Thyroid gland (tissue), 4 donors: ENCODE measurements around the gene PTEN. TPM values are rescaled to one million over a fixed set of nuclear protein-coding genes. Genes with fewer than 3 reads are reported as not detected.
"Not testable (repeated sequence)": the region's sequence is repeated elsewhere in the genome, so short reads cannot be mapped to it uniquely, and the experiment has no call there.

Source experiments
- DNase-seq, 2 donors: peaks; one replicate each; pipeline ENCODE4 v3.0.0-alpha.2; 2019
- H3K27ac ChIP-seq, 3 donors: fragments of 200-600 bp; sonication (generic); 1 replicate in 2 of 3; 2 replicates in 1 of 3; pipeline ENCODE4 v1.5.1; 2016 to 2019; ENCODE audit warnings: mild to moderate bottlenecking in 1 of 3, moderate library complexity in 1 of 3
- H3K27me3 ChIP-seq: fragments of 200-600 bp; sonication (generic); one replicate; pipeline ENCODE4 v1.5.1; 2019
- H3K36me3 ChIP-seq, 2 donors: fragments of 200-600 bp; sonication (generic); one replicate each; pipeline ENCODE4 v1.5.1; 2016 to 2019
- H3K4me1 ChIP-seq, 2 donors: fragments of 200-600 bp; sonication (generic); one replicate each; pipeline ENCODE4 v1.5.1; 2017 to 2019
- H3K4me3 ChIP-seq, 3 donors: fragments of 200-600 bp; sonication (generic); replicated peaks in 1 of 3; 1 replicate in 2 of 3; 2 replicates in 1 of 3; pipeline ENCODE4 v1.5.1; 2016; ENCODE audit warnings: mild to moderate bottlenecking in 1 of 3
- H3K9me3 ChIP-seq: fragments of 200-600 bp; sonication (generic); one replicate; pipeline ENCODE4 v1.5.1; 2017
- POLR2A ChIP-seq, 2 donors: fragments of 450-650 bp; IDR thresholded peaks; one replicate each; pipeline ENCODE4 v1.6.1; 2017; ENCODE audit warnings: antibody characterized with exemption in 2 of 2, mild to moderate bottlenecking in 2 of 2, moderate library complexity in 1 of 2
- WGBS, 2 donors: methylation state at CpG; one replicate each; pipeline ENCODE4 v1.1.5; 2017; 5-methylcytosine and 5-hydroxymethylcytosine counted together
- intact Hi-C: fragments of 100-400 bp; cut with DNase I; formaldehyde crosslinking; loops from one replicate; pipeline ENCODE4 v1.15.1; 2023
- total RNA-seq, 4 donors: library from RNA; depleted of rRNA; stranded (reverse); fragments of >200 nt; gene quantifications; one replicate each; pipeline ENCODE4 v1.2.3, GENCODE V29; 2016
- TF ChIP-seq, protein P1 (sequence below), 6 experiments: fragments of 200-600 bp in 3 of 6; fragments of 450-650 bp in 3 of 6; sonication (generic) in 3 of 6; IDR thresholded peaks; one replicate each; pipeline ENCODE4 v1.5.1; 2016 to 2019; ENCODE audit warnings: antibody characterized with exemption in 6 of 6, mild to moderate bottlenecking in 2 of 6, inconsistent platforms in 1 of 6, moderate library complexity in 1 of 6

The PTEN gene
- total RNA-seq, 4 donors from 2014 or later, result 112 to 183 (median 150) TPM

DNA sequence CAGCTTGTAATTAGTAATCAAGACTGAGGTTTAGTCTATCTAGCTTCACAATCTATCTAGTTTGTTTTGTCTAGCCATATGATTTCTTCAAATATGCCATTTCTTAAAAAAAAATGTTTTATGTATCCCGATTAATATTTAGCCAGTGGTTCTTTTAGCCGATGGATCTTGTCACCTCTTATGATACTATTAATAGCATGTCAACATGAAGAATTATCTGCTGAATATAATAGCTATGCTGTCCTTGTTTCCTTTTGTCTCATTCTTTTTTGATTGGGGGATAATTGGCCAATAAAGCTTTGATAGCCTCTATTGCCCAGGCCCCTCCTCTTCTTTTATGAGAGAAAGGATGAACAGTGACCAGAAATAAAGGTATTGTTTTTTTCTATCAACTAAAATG is 32.8 kb downstream of the PTEN start:
- Histone ChIP-seq H3K4me3 (no peak overlapping the region), H3K9me3 (no peaks in the 10 kb centered on the region), H3K36me3 (no peaks in the 10 kb centered on the region), H3K27me3 (no peaks in the 10 kb centered on the region), H3K4me1 (peaks cover 0 to 18% of the 10 kb centered on the region in 2 donors), H3K27ac (no peak overlapping the region)
- TF ChIP-seq, protein P1, sequence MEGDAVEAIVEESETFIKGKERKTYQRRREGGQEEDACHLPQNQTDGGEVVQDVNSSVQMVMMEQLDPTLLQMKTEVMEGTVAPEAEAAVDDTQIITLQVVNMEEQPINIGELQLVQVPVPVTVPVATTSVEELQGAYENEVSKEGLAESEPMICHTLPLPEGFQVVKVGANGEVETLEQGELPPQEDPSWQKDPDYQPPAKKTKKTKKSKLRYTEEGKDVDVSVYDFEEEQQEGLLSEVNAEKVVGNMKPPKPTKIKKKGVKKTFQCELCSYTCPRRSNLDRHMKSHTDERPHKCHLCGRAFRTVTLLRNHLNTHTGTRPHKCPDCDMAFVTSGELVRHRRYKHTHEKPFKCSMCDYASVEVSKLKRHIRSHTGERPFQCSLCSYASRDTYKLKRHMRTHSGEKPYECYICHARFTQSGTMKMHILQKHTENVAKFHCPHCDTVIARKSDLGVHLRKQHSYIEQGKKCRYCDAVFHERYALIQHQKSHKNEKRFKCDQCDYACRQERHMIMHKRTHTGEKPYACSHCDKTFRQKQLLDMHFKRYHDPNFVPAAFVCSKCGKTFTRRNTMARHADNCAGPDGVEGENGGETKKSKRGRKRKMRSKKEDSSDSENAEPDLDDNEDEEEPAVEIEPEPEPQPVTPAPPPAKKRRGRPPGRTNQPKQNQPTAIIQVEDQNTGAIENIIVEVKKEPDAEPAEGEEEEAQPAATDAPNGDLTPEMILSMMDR (IDR thresholded peaks at IDR 0.05), result no peak
- TF ChIP-seq POLR2A (IDR thresholded peaks at IDR 0.05), result no peak
- 83 to 87% methylated on average over 2 of the region's 2 CpGs for WGBS, 2 donors
- intact Hi-C loops, result no loop called here
- no peak for DNase-seq

DNA sequence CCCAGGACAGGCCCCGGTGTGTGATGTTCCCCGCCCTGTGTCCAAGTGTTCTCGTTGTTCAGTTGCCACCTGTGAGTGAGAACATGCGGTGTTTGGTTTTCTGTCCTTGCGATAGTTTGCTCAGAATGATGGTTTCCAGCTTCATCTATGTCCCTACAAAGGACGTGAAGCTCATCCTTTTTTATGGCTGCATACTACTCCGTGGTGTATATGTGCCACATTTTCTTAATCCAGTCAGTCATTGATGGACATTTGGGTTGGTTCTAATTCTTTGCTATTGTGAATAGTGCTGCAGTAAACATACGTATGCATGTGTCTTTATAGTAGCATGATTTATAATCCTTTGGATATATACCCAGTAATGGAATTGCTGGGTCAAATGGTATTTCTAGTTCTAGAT is 34.5 kb downstream of the PTEN start:
- H3K4me3 ChIP-seq, H3K9me3 ChIP-seq, H3K36me3 ChIP-seq, intact Hi-C loops, H3K27ac ChIP-seq, H3K27me3 ChIP-seq, DNase-seq: not testable (repeated sequence)
- H3K4me1 ChIP-seq, result peaks cover 0 to 11% of the 10 kb centered on the region in 2 donors
- 97 to 99% methylated on average over 8 of the region's 8 CpGs for WGBS, 2 donors

DNA sequence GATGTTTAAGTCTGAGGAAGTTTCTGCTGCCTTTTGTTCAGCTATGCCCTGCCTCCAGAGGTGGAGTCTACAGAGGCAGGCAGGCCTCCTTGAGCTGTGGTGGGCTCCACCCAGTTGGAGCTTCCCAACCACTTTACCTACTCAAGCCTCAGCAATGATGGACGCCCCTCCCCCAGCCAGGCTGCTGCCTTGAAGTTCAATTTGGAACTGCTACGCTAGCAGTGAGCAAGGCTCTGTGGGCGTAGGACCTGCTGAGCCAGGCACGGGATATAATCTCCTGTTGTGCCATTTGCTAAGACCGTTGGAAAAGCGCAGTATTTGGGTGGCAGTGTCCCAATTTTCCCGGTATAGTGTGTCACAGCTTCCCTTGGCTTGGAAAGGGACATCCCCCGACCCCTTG is 40.0 kb downstream of the PTEN start:
- H3K9me3 ChIP-seq, H3K36me3 ChIP-seq, H3K4me3 ChIP-seq, H3K27me3 ChIP-seq, DNase-seq, H3K4me1 ChIP-seq, intact Hi-C loops, H3K27ac ChIP-seq: not testable (repeated sequence)
- 85 to 93% methylated on average over 8 of the region's 8 CpGs for WGBS, 2 donors

DNA sequence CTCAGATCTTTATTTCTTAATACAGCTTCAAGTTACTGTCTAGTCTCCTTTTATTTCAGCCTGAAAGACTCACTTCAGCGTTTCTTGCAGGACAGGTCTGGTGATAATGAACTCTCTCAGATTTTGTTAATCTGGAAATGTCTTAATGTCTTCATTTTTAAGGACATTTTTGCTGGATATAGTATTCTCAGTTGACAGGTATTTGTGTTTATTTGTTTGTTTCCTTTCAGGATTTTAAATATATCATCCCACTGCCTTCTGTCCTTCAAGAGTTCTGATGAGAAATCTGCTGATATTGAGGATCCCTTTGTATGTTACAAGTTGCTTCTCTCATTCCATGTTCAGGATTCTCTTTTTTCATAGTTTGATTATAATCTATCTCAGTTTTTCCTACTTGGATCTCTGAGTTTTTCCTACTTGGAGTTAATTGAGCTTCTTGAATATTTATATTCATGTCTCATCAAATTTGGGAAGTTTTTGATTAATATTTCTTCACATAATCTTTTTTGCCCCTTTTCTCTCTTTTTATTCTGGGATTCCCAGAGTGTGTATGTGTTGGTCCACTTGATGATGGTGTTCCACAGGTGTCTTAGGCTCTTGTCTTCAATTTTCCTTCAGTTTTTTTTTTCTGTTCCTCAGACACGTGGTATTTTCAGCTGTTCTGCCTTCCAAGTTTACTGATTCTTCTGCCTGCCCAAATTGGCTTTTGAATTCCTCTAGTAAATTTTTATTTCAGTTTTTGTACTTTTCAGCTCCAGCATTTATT is 49.9 kb downstream of the PTEN start:
- H3K27me3 ChIP-seq, result no peaks in the 10 kb centered on the region
- H3K9me3 ChIP-seq, result no peaks in the 10 kb centered on the region
- DNase-seq, result no peak
- no peak overlapping the region for H3K4me3 ChIP-seq
- no peak overlapping the region for H3K27ac ChIP-seq
- 97 to 100% methylated on average over 2 of the region's 2 CpGs for WGBS, 2 donors
- peaks cover 5 to 24% of the 10 kb centered on the region in 2 donors for H3K4me1 ChIP-seq
- no peaks in the 10 kb centered on the region for H3K36me3 ChIP-seq
- TF ChIP-seq POLR2A (IDR thresholded peaks at IDR 0.05), result no peak
- TF ChIP-seq, protein P1 (IDR thresholded peaks at IDR 0.05), result no peak
- intact Hi-C loops, result no loop called here

DNA sequence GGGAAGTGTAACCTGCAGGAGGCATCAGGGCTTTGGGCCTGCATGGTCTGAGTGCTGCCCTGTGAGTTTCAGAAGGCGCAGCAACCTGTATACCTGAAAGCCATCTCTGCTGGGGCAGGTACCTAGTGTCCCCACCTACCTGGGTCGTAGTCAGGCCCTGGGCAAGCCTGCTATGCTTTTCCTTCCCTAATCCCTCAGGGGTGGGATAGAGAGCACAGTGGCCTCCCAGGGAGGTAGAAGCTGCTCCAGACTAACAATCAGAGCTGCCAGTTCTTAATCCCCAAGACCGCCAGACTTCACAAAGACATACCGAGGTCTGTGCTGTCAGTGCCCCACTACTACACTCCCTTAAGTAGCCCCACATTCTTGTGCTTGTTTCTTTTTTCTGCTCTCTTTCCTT is 52.0 kb downstream of the PTEN start:
- peaks cover 9 to 40% of the 10 kb centered on the region in 2 donors for H3K4me1 ChIP-seq
- WGBS, 2 donors, result 82 to 87% methylated on average over 4 of the region's 4 CpGs
- H3K4me3 ChIP-seq, result no peak overlapping the region
- H3K9me3 ChIP-seq, result no peaks in the 10 kb centered on the region
- no peak for TF ChIP-seq POLR2A (IDR thresholded peaks at IDR 0.05)
- TF ChIP-seq, protein P1 (IDR thresholded peaks at IDR 0.05), result no peak
- DNase-seq, result no peak
- intact Hi-C loops, result no loop called here
- no peaks in the 10 kb centered on the region for H3K27me3 ChIP-seq
- H3K27ac ChIP-seq, result no peak overlapping the region
- no peaks in the 10 kb centered on the region for H3K36me3 ChIP-seq

DNA sequence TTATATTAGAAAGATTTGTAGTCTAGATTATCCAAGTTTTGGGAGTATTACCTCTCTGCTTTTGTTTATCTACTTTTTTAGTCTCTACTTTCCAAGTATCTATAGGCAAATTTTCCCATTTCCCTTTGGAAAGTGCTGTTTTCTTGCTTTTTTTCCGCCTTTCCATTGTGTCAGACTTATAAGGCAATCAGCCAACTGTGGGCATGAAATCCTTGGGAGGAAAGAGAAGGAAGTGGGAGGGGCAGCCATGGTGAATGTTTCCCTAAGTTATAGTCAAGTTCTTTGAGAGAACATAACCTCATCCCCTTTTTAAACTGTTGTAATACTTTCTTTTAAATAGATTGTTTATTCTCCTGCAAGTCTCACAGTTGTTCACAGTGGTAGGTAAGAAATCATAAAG is 52.6 kb downstream of the PTEN start:
- Histone ChIP-seq H3K9me3 (no peaks in the 10 kb centered on the region), H3K27ac (peak overlapping the region in 1 of 3 donors; percentile 8), H3K4me1 (peaks cover 9 to 40% of the 10 kb centered on the region in 2 donors), H3K27me3 (no peaks in the 10 kb centered on the region), H3K4me3 (no peak overlapping the region), H3K36me3 (no peaks in the 10 kb centered on the region)
- DNase-seq, result no peak
- intact Hi-C loops, result no loop called here
- 76 to 82% methylated on average over 1 of the region's 1 CpG for WGBS, 2 donors
- TF ChIP-seq, protein P1 (IDR thresholded peaks at IDR 0.05), result no peak
- no peak for TF ChIP-seq POLR2A (IDR thresholded peaks at IDR 0.05)
